ENCODE data around the gene ANOS1.

DNA sequence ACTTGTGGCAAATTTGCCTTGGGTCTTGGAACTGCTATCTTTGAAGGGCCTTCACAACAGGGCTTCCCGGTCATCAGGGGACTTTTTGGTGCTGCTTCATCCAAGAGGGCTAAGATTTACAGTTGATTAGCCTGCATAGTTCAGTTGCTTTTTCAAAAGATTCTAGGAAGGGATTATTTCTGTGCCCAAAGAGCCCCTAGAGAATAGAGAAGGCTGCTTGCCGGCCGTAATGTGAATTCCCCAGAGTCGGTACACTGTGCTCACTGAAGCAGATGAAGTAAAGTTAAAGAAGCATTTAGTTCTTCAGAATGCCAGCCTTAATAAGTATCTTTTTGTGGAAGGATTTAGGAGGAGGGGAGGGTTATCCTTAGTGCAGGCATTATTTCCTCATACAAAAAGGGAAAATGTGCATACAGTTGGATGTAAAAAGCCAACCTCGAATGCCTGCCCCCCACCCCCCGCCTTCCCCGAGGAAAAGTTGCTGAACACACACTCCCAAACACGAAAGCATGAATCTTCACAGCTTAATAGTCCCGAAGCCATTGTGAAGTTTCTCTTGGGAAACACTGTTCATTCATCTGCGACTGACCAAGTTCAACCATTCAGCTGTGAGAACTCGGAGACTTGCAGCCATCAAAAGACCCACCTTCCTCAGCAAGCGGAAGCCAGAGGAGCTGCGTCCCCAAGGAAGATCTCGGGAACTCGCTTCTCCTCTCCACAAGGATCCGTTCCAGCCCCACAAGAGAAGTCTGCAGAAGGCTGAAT is 47.6 kb downstream of the ANOS1 start:
- TF ChIP-seq POLR2A (IDR thresholded peaks at IDR 0.05; ENCODE audit: low read length): no peak
- no peak for TF ChIP-seq GATA1 (IDR thresholded peaks at IDR 0.05; ENCODE audit: low read depth, low read length)
